HG02943 (cell line): ENCODE measurements around the gene UMODL1.
"Not testable (repeated sequence)": the region's sequence is repeated elsewhere in the genome, so short reads cannot be mapped to it uniquely, and the experiment has no call there.

Source experiments
- ATAC-seq: cut with Tn5 transposase; IDR thresholded peaks from one replicate; pipeline ENCODE4 v1.9.1; 2021; ENCODE audit warnings: mild to moderate bottlenecking, low read depth, moderate library complexity; ENCODE audit not compliant: unreplicated experiment

The UMODL1 gene

DNA sequence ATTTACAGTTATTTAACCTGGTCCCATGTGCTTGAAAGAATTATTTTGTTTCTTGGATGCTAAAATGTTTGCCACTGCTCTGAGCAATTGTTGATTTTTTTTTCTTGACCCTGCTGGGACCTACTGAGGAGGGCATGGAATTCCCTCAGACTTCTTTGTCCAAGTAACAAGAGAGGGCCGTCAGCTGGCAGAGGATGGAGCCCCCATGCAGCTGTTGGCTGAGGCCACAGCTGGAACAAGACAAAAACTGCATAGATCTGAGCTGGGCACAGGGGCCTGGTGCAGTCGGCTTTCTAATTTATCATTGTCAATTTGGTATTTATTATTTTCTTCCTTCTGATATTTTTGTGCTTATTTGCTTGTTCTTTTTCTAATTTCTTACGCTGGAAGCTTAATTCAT is 108.2 kb downstream of the UMODL1 start:
- no peak for ATAC-seq

DNA sequence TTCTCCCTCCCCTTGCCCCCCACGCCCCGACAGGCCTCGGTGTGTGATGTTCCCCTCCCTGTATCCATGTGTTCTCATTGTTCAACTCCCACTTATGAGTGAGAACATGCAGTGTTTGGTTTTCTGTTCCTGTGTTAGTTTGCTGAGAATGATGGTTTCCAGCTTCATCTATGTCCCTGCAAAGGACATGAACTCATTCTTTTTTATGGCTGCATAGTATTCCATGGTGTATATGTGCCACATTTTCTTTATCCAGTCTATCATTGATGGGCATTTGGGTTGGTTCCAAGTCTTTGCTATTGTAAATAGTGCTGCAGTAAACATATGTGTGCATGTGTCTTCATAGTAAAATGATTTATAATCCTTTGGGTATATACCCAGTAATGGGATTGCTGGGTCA is 108.9 kb downstream of the UMODL1 start:
- ATAC-seq, result not testable (repeated sequence)

DNA sequence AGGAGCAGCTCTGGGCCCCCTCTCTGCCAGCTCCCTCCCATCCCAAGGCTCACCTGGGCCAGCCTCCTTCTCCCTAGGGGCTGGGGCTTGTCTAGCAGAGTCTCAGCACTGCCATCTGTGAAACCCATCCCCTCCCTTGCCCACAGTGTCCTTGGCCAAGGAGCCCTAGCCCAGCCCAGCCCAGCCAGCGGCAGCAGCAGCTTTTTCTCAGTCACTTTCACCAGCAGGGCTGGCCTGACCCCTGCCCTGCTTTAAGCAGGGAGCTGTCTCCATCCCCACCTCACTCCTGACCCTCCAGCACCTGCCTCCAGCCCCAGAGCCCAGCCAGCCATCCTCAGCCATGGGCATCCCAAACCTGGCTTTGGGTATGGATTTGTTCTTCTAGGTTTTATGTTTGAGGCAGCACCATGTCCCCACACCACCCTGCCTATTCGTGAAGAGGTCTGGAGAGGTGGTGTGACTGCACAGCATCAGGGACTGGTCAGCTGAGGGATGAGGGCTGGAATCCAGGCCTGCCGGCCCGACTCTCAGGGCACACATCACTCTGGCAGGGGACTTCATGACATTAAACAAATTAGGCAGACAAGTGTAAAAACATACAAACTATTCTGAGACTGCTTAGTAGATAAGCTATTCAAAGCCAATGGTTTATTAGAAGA is 111.7 kb downstream of the UMODL1 start:
- ATAC-seq, result no peak

DNA sequence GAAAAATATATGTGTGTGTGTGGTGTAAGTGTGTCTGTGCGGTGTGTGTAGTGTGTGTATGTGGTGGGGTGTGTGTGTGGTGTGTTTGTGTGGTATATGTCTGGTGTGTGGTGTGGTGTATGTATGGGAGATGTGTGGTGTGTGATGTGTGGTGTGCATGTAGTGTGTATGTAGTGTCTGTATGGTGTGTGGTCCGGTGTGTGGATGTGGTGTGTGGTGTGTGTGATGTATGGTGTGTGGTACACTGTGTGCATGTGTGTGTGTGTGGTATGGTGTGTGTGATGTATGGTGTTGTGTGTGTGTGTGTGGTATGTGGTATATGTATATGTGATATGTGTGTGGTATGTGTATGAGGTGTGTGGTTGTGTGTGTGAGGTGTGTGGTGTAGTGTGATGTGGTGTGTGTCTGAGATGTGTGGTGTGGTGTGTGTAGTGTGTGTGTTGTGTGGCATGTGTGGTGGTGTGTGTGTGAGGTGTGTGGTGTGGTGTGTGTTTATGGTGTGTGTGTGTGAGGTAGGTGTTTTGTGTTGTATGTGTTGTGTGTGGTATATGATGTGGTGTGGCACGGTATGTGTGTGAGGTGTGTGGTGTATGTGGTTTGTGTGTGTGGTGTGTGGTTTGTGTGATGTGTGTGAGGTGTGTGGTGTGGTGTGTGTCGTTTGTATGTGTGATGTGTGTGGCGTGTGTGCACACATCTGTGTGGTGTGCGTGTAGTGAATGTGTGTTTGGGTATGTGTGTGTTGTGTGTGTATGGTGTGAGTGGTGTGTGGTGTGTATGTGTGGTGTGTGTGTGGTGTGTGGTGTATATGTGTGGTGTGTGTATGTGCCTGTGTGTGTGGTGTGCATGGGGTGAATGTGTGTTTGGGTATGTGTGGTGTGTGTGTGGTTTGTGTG is 112.5 kb downstream of the UMODL1 start:
- no peak for ATAC-seq

DNA sequence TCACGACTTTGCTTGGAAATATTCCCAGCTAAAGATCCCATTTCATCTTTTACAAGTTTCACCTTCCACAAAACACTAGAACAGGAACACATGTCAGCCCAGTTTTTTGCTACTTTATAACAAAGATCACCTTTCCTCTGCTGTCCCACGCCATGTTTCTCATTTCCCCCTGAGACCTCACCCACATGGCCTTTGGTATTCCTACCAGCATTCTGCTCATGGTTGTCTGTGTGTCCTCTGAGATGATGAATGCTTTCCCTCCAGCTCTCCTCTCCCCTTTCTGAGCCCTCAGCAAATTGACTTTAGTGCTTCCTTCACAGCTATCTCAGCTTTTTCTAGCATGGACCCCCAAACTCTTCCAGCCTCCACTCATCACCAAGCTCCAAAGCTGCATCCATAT is 115.5 kb downstream of the UMODL1 start:
- no peak for ATAC-seq

DNA sequence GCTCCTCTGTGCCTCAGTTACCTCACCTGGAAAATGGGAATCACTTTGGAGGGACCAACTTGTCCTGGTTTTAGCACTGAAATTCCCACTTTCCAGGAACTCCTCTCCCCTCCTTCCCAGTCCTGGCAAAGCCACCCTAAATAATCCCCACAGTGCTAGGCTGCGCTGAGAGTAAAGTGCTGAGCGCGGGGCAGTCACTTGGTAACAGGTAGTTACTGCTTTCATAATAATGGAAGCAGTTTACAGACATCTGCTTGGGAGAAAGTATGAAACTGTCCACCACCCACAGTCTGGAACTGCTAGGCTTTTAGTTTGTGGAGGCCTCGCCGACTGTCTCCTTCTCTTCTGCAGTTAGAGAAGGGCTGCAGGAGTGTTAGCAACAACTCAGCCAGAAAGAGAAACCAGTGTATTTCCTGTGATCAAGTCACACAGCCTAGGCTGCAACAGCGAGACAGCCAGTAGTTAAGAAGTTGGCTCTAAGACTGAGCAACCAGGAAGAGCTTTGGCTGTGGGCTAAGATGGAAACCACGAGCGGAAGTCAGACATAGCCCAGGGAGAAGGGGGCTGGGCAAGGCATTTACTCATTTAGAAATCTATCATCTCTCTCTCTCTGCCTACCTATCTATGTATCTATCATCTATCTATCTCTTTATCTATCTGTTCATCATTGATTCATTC is 117.0 kb downstream of the UMODL1 start:
- peak; percentile 95 for ATAC-seq

DNA sequence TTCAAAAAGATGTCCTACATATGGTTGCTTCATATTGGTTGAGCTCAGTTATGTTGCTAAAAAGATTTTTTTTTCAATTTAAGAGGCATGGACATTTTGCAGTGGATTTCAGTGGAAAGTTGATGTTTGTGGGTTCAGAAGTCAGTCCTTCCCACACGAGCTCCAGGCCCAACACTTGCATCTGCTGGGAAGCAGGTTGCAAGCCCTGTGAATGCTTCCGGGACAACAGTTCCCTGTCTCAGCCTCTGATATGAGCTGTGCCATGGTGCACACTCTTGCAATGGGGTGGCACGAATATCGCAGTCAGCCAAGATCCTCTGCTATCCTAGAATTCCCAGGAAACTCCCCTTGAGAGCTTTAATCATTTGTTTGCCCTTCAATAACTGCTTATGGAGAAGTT is 117.5 kb downstream of the UMODL1 start:
- no peak for ATAC-seq

DNA sequence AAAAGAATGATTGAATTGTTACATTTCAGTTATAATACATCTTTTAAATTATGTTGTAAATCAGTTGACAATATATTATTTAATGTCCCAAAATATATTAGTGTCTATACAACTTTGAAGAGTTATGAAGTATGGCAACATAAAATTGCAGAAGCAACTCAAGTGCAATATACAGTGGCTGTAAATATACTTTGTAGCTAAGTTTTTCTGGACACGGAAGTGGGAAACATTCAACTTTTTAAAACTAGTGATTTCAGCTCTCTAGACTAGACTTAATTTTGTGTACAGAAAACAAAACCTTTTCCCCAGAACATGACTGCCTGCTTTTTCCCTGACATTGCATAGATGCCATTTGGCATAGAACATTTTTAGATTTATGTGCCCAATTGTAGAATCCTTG is 118.3 kb downstream of the UMODL1 start:
- no peak for ATAC-seq

DNA sequence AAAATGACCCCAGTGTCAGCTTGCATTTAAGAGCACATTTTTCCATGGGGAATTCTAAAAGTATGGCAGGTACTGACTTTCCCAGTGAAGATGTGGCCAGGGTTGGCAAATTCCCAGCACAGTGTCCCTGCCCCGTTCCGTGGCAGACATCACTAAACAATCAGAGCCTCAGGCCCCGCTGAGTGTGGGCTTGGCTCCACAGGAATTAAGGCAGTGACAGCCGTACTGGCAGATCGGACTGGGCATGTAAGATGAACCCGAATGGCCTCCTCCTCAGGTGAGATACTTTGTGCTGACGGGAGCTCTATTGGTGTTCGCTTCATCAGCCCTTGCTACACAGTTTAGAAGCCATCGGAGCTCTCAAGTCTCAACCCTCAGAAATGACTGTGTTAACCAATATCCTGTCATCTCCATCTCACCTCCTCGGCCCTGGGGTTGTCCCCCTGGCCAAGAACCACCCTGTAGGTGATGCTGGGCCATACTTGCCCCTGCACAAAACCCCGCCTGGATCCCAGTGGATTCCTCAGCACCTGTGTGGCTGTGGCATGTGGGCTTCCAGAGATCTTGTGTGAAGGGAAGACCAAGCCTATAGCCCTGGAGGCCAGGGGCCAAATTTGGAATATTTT is 118.9 kb downstream of the UMODL1 start:
- no peak for ATAC-seq

DNA sequence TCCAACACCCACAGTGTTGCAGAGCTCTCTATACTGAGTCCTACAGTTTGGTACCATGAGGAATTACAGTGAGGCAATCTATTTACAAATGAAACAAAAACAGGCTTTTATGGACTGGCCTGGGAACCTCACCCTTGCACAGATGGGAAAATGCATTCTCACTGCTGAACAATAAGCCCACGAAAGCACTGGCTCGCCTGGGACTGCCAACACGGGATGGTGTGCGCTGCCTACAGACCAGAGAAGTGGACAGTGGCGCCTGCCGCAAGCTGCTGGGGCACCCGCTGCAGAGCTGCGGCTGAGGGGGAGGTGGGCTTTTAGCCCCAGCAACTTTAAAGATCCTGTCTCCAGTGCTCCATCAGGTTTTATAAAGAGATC is 119.4 kb downstream of the UMODL1 start:
- no peak for ATAC-seq

DNA sequence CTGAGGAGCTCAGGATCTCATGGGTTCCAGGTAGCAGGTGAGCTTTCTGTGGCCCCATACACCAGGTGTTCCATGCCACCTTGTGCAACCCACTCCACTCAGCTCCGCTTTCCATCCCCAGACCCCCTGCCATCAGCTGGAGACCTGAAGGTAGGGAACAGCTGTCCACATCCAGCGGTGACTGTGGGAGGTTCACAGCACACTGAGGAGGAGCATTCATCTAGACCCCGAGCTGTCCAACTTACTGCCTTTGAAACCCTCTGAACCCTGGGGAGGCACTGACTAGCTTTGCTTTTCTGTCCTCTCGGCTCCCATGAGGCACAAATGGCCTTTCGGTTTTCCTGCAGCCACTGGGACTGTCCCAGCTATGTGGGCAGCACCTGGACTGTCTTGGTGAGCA is 119.9 kb downstream of the UMODL1 start:
- ATAC-seq, result no peak

DNA sequence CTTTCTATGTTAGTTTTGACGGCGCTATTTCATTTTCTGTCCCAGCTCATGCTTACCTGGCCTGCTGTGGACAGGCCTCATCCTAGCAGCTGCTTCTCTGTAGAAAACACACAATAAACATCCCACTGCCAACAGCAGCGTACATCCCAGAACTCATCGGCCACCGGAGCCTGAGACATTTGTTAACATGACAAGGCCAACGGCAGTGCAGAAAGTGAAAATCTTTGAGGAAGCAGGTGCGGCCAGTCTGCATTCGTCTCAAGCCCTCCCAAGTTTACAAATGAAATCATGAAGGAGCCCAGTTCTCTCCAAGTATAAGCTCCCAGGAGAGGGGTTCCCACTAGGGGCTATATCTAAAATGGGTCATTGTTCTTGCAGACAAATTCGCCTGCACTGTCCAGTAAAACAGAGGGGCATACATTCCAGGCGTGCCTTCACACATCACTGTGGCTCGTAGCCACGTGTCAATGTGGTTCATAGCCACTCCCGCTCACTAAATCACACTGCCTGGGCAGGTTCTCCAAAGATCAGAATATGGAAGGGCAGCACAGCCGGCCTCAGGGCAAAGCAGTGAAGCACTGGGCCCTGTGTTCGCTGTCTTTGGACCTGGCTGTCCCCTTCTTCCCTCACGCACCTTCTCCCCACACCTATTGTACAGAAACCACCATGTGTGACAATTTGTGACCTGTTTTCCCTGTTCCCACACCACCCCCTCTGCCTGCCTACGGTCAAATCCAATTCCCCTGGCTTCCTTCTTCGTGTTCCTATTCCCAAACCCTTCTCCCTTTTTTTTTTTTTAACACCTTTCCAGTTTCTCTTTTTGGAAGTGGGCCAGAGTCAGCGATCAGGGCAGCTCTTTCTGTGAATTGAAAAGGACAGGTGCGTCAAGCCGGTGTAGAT is 120.8 kb downstream of the UMODL1 start:
- ATAC-seq, result no peak
